HG03460 (cell line): ENCODE results near the gene TMC8.
A peak's percentile ranks its signal among the peaks of the same experiment; 100 is the strongest.
"Not testable (repeated sequence)": the region's sequence is repeated elsewhere in the genome, so short reads cannot be mapped to it uniquely, and the experiment has no call there.

Source experiments
- ATAC-seq: cut with Tn5 transposase; IDR thresholded peaks from one replicate; pipeline ENCODE4 v1.9.1; 2021; ENCODE audit not compliant: unreplicated experiment

Gene TMC8

DNA sequence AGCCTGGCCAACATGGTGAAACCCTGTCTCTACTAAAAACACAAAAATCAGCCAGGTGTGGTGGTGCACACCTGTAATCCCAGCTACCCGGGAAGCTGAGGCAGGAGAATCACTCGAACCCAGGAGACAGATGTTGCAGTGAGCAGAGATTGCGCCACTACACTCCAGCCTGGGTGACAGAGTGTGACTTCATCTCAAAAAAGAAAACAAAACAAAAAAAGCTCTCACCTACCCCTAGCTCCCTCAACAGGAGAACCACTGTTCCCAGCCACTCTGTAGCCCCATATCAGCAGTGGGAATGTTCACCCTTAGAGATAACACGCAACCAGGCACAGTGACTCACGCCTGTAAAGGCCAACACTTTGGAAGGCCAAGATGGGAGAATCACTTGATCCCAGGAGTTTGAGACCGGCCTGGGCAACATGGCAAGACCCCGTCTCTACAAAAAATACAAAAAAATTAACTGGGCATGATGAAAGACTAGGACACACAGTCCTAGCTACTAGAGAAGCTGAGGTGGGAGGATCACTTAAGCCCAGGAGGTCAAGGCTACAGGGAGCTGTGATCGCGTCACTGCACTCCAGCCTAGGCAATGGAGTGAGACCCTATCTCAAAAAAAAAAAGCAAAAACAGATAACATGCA, 5.4 kb downstream of the TMC8 start:
- ATAC-seq, result no peak

DNA sequence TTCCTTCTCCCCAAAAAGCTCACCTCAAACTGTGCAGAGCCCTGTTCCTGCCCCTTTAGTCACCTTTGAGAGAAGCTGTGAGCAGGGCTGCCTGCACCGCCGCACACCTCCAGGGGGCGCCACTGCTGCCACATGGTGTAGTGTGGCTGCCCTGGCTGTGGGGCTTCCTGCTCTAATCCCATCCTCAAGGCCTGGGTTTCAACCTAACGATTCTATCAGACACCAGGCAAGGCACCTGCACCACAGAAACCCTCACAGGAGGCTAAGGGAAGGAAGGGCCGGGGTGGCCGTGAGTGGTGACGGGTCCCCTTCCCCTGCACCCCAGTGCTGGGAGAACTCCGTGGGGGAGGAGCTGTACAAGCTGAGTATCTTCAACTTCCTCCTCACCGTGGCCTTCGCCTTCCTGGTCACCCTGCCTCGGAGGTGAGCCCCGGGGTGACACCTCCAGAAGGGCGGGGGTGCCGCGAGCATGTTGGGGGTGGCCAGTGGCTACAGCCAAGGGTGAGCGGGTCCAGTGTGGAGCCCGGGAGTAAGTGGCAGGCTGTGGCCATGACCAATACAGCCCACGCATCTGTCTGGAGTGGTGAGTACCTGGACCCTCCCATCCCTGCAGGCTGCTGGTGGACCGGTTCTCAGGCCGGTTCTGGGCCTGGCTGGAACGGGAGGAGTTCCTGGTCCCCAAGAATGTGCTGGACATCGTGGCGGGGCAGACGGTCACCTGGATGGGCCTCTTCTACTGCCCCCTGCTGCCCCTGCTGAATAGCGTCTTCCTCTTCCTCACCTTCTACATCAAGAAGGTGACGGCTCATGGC, 7.0 kb downstream of the TMC8 start:
- ATAC-seq, result no peak

DNA sequence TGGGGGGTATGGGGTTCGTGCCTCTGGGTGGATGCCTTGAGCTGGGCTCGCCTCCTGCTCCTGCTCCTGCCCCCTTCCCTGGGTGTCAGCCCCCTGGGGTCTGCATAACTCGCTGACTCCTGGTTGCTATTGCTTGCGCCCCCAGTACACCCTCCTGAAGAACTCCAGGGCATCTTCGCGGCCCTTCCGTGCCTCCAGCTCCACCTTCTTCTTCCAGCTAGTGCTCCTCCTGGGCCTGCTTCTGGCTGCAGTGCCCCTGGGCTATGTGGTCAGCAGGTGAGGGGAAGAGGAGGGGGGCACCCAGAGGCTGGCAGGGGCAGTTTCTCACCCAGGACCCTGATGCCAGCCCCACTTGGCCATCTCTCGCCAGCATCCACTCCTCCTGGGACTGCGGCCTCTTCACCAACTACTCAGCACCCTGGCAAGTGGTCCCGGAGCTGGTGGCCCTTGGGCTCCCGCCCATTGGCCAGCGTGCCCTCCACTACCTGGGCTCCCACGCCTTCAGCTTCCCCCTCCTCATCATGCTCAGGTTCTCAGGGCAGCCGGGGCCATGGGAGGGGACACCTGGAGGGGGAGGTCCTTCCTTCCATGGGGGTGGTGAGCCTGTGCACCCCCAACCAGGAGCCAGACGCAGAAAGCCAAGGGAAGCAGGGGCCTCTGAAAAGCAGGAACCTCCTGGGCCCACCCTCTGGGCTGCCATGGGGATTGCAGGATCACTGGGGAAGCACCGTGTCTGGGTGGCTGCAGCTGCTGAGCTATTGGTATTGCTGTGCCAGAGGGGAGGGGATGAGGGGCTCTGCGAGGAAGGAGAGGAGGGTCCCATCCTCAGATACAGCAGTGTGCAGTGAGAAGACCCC, 7.9 kb downstream of the TMC8 start:
- no peak for ATAC-seq

DNA sequence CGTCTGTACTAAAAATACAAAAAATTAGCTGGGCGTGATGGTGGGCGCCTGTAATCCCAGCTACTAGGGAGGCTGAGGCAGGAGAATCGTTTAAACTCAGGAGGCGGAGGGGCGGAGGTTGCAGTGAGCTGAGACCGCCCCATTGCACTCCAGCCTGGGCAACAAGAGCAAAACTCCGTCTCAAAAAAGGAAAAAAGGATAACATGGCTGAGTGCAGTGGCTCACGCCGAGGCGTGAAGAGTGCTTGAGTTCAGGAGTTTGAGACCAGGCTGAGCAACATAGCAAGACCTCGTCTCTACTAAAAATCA, 9.2 kb downstream of the TMC8 start:
- ATAC-seq, result not testable (repeated sequence)

DNA sequence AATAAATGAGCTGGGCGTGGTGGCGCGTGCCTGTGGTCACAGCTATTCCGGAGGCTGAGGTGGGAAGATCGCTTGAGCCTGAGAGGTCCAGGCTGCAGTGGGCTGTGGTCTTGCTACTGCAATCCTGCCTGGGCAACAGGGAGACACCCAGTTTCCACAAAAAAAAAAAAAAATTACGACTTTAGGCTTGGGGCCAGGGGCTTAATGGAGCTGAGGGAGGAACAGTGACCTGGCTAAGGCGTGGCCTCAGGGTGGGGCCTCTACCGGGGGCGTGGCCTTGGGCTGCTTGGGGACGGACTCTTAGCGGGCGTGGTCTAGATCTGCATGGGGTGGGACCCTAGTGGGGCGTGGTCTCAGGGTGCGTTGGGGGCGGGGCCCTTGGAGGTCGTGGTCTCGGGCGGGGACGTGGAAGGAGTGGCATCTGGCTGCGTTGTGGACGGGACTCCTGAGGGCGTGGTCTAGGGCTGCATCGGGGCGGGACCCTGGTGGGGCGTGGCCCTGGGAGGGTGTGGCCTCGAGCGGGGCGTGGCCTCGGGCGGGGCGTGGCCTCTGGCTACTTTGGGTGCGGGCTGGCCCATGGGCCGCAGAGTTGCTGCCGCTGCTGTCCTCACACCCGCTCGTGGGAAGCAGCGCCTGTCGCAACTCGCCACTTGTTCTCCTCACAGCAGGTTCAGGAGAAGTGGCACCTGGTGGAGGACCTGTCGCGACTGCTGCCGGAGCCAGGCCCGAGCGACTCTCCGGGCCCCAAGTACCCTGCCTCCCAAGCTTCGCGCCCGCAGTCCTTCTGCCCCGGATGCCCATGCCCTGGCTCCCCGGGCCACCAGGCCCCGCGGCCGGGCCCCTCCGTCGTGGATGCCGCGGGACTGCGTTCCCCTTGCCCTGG, 9.8 kb downstream of the TMC8 start:
- ATAC-seq, result peak; percentile 67

DNA sequence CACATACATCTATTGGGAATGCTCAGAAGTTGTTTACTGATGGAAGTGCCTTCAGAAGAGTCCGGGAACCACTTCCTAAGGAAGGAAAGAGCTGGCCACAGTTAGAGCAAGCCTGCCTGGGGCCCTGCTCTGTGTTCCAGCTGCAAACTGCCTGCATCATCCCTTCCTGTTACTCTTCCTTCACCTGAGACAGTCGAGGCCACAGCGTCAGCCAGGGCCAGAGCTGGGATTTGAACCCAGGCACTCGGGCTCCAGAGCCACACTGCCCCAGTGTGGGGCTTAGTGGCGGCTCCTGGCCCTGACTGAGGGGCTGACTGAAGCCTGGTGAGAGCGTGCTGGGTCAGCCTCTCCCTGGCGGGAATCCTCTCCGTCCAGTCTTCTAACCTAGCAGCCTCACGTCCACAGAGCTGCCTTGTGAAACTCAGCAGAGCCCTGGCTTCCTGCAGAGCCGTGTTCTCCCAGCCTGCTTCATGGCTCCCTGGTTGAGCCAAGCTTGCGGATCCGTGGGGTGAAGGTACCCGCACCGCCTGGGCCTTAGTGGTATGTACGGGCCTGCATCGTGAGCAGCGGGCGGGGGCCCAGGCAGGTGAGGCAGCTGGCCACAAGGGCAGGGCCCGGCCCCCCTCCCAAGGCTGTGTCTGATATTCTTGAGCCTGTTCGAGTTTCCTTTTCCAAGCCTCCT, 11.0 kb downstream of the TMC8 start:
- no peak for ATAC-seq

DNA sequence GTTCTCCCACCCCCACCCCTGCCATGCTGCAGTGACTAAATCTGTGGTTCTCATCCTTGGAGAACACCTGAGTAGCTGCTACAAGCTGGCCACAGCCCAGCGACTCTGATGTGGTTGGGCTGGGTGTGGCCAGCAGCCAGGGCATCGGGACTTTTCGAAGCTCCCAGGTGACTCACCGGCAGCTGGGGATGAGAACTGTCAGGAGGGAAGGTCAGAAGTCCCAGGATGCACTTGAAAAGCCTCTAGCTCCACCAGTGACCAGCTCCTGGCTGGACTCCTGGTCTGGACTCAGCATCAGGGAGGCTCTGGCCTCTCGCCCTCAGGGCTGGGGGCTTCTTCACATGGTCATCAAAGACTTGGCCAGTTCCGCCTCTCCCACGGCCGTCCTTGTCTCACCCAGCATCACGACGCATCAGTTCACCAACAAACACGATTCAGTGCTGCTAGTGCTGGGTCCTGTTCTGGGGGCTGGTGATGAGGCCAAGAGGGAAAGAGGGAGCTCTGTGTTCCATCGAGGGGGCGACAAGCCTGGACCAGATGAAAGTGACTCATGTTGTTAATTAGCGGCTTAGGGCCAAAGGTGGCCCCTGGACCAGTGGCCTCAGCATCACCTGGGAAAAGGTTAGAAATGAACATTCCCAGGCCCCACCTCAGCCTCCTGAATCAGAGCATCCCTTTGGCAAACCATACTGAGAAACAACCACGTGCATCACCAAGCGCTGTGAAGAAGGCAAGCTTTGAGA, 11.7 kb downstream of the TMC8 start:
- no peak for ATAC-seq

DNA sequence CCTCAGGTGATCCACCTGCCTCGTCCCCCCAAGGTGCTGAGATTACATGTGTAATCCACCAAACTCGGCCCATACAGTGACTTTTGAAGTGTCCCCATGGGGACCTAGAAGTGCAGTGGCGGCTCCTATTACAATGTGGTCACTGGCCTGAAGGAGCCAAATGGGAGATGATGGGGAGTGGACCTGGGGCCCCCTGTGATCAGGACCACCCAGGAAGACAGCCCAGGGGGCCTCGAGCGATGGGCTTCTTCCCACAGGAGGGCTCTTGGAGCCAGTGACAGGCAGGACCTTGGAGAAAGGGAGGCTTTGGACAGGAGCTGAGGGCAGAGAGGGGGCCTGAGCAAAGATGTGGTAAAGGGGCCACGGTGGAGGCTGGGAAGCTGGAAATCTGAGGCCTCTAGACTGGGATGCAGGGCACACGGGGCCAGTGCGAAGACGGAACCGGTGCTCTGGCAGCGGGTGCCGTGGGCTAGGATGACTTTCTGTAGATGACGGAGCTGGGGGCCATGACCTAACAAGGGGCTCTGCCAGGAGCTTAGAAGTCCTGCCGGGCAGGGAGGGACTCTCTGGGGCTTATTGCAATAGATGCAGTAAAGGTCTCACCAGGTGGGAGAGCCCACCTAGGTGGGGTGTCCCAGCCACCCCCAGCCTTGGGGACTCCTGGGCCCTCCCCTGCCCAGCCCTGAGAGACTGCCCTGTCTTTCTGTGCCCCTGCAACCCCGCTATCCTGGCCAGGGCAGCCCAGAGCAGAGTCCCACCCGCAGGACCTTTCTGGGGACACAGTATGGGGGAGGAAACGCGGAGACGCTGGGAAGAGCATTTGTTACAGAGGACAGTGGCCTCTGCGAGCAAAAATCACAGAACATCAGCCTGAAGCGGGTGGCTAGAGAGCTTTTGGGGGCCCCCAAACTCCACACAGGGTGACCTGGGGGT, 12.9 kb downstream of the TMC8 start:
- no peak for ATAC-seq

DNA sequence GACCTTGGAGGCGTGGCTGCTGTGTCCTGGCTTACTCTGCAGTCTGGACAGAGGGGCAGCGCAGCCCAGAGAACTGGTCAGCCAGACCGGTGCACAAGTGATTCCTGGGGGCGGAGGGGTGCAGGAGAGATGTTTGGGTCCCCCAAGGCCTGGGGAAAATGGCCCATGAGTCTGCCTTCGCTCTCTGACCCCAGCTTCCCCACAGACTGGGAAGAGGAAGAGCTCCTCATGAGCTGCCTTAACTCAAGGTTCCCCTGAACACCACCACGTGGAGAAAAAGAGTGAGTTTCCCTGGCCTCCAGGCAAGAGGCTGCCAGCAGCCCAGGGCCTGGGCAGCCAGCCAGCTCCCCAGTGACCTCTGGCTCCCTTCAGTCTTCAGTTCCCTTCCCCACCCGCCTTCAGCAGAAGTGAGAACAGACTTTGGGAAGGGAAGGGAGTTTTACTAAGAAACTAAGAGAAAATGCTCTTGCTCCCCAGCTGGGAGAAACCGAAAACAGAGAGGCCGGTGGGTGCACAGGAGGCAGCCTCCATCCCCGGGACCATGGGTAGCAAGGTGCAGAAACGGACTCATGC, 13.7 kb downstream of the TMC8 start:
- no peak for ATAC-seq

DNA sequence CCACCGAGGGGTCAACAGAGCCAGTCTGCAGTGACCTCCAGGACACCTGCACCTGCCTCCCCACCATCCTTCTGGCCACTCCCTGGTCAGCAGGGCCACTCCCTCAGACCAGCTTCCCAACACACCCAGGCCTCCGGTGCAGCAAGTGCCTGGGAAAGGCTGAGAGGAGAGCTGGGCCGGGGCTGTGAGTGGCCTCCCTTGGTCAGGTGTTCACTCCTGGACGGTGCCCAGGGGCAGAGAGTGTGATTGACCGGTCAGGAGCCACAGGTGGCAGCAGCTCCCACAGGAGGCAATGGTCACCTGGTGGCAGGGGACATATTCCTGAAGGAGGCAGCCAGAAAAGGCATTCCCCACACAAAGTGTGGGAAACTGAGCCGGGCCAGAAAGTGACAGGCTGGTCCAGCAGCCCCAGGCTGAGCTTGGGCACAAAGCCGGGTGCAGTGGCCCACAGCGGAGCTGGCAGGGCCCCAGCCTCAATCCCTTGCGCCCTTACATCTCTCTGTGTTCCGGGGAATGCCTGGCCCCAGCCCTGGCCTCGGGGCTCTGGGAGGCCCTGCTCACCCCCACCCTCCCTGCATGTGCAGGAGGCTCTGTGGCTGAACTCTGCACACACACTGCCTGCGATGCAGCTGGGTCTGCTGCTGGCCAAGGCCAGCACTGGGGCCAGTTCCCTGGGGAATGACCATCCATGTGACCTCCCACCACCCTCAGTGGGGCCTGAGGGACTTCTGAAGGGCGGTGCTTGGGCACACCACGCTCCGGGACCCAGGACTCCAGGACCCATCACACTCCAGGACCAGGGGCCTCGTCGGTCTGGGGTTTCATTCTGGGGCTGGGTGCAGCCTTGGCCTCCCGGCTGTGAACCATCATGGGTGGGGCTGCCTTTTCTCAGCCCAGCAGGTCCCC, 14.4 kb downstream of the TMC8 start:
- ATAC-seq, result no peak

DNA sequence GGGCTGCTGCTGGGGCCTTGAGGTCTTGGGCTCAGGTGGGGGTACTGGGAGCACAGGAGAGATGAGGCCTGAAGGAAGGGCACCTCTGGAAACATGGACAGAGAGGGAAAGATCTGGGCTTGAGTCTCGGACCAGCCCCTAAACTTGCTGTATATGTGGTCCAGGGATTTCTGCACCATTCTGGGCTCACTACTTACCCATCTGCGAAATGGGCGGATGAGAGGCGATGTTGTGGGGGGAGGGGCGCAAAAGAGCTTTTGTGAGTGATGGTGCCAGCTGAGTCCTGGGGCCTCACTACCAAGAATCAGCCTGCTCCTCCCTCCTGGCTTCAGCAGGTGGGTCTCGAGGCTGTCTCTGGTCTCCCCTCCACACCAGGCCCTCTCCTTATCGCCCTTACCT, 15.9 kb downstream of the TMC8 start:
- no peak for ATAC-seq

DNA sequence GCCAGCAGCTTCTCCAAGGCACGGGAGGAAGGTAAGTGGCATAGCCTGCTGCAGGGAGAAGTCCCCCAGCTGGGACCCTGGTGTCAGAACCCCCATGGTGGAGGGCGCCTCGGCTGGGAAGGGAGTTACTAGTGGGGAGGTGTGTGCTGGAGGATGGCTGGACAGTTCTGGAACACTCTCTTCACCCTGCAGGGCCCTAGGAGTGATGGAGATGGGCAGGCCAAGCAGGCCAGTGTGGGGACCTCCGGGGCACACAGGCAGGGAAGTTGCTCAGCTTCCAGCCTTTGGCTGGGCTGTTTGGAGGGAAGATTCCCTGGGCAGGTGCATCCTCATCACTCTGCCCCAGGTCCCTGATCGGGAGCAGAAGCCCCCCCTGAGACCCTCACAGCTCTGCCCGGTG, 16.3 kb downstream of the TMC8 start:
- no peak for ATAC-seq

DNA sequence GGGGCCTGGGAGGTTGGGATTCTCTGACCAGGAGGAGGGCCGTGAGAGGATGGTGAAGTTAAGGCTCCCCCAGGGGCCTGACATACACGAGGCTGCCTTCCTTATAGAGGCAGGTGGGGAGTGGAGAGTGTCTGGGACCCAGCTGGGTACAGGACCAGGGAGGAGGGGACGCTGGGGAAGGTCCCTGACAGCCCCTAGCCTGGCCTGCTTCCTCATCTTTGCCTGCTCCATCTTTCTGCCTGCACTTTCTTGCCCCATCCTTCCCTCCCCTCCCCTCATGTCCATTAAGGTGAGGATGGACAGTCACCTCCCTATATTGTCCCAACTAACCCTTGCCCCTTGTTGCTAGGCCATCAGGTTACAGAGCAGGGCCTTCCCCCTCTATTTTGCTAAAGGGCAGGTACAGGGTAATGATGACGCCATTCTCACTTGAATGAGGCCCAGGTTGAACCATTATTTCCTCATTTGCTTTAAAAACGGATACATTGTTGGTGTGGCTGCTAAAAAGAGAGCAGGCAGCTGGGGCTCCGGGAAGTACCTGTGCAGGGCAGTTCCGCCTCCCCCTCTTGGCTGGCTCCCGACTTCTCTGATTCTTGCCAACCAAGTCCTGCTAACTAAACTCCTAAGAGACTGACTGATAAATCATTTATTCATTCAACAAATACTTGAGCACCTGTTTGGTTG, 16.9 kb downstream of the TMC8 start:
- no peak for ATAC-seq

DNA sequence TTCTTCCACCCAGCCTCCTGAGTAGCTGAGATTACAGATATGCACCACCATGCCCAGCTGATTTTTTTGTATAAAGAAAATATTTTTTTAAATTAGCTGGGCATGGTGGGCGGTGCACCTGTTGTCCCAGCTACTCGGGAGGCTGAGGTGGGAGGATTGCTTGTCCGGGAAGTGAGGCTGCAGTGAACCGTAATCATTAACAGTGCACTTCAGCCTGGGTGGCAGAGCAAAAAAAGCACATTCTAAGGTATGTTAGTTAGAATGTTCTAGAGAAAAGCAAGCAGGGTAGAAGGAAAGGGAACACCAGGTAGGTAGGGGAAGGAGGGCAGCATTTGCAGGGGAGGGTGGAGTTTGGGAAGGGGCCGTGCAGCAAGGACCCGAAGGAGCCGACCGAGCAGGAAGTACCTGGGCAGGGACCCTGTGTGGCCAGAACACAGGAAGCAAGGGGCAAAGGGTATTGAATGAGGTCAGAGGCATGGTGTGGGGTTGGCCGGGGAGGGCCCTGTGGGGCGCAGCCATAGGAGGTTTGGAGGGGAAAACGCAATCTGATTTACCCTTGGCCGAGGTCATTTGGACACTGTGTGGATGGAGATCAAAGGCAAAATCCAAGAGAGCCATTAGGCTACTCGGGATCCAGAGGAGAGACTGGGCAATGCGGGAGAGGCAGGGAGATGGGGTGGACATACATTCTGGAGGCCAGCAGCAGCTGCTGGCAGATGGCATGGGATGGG, 17.9 kb downstream of the TMC8 start:
- ATAC-seq, result no peak

DNA sequence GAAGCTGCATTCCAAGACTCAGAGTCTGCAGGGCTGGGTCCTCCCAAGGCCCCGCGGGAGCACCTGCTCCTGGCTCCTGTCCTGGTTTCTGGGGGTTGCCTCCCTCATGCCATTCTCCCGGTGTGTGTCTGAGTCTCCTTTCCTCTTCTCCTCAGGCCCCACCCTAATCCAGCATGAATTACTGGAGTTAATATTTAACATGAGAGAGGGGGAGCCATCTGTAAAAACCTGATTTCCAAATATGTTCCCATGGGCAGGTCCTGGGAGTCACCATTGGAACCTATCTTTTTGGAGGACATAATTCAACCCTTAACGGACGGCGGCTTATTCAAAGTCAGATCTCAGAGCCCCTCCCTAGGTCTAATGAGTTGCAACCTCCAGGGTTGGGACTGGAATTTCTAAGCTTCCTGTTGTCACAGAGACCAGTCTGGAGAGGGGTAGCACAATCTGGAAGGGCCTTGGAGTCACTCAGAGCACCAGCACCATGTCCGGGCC, 21.0 kb downstream of the TMC8 start:
- no peak for ATAC-seq
